Endothelial cell of umbilical vein (primary cell): ENCODE measurements around the gene AFDN. TPM values are rescaled to one million over a fixed set of nuclear protein-coding genes. Genes with fewer than 3 reads are reported as not detected.

Experiments used
- BruUV-seq: library from RNA; stranded (reverse); fragments of 400-500 nt; replicated peaks from 2 replicates; lab custom pipeline; 2021; lab: Mats Ljungman, UMichigan
- CTCF ChIA-PET: fragments of 300-600, 350-600 bp; sonication (Branson Sonifier 250); formaldehyde crosslinking; loops from one replicate; lab custom pipeline; 2021; ENCODE audit warnings: antibody characterized with exemption, inconsistent platforms; lab: Charles Lee
- POLR2A ChIA-PET: fragments of 300-600, 350-600 bp; sonication (Branson Sonifier 250); formaldehyde crosslinking; loops from one replicate; lab custom pipeline; 2021; ENCODE audit warnings: antibody characterized with exemption, inconsistent platforms; lab: Charles Lee
- DNase-seq: peaks from one replicate; pipeline ENCODE4 v3.0.0-alpha.2; 2011; ENCODE audit warnings: low read depth, low spot score
- FAIRE-seq: peaks from 2 replicates; lab custom pipeline; 2011; peaks lifted over from hg19 to GRCh38; lab: Jason Lieb, UNC
- H2AFZ ChIP-seq: 2 replicates; pipeline ENCODE4 v1.6.0; 2012; ENCODE audit warnings: low read depth, low read length, control low read depth, inconsistent platforms
- H3K27ac ChIP-seq: 2 replicates; pipeline ENCODE4 v1.5.1; 2011; ENCODE audit warnings: low read depth, mild to moderate bottlenecking, control low read depth, low read length, moderate library complexity; ENCODE audit not compliant: insufficient read depth
- H3K27me3 ChIP-seq, 2 experiments: 2 replicates each; pipeline versions ENCODE4 v1.6.0 to v1.6.1; 2011; ENCODE audit warnings: low read length in 2 of 2, mixed read lengths in 1 of 2; ENCODE audit not compliant: control insufficient read depth in 2 of 2, insufficient read depth in 2 of 2
- H3K36me3 ChIP-seq, 2 experiments: 2 replicates in 1 of 2; 3 replicates in 1 of 2; pipeline ENCODE4 v1.5.1; 2011; ENCODE audit warnings: low read length in 2 of 2, mild to moderate bottlenecking in 1 of 2, moderate library complexity in 1 of 2; ENCODE audit not compliant: control insufficient read depth in 2 of 2, insufficient read depth in 2 of 2; ENCODE audit errors: extremely low read depth in 1 of 2
- H3K4me1 ChIP-seq: 3 replicates; pipeline ENCODE4 v1.5.1; 2011; ENCODE audit warnings: mild to moderate bottlenecking, low read length; ENCODE audit not compliant: control insufficient read depth, insufficient read depth; ENCODE audit errors: extremely low read depth
- H3K4me2 ChIP-seq: 2 replicates; pipeline ENCODE4 v1.6.1; 2011; ENCODE audit warnings: low read length, control low read depth, mixed read lengths; ENCODE audit not compliant: insufficient read depth
- H3K4me3 ChIP-seq, 3 experiments: fragments of 200-600 bp in 1 of 3; sonication (generic), shearing (Covaris generic) in 1 of 3; replicated peaks in 1 of 3; 2 replicates each; pipeline ENCODE4 v1.5.1; 2011 to 2016; ENCODE audit warnings: control low read depth in 3 of 3, low read length in 3 of 3, mild to moderate bottlenecking in 2 of 3, inconsistent platforms in 1 of 3, low read depth in 1 of 3, moderate library complexity in 1 of 3; ENCODE audit not compliant: insufficient read depth in 1 of 3
- H3K79me2 ChIP-seq: 2 replicates; pipeline ENCODE4 v1.6.0; 2012; ENCODE audit warnings: low read length, inconsistent platforms; ENCODE audit not compliant: control insufficient read depth, insufficient read depth
- H3K9ac ChIP-seq: replicated peaks from 2 replicates; pipeline ENCODE3; 2011; ENCODE audit warnings: low read length, control low read depth; ENCODE audit not compliant: insufficient read depth; ENCODE audit errors: extremely low read depth
- H3K9me1 ChIP-seq: replicated peaks from 3 replicates; pipeline ENCODE4 v1.6.0; 2011; ENCODE audit warnings: mild to moderate bottlenecking, low read length; ENCODE audit not compliant: control insufficient read depth, insufficient read depth; ENCODE audit errors: extremely low read depth
- H3K9me3 ChIP-seq: replicated peaks from 2 replicates; pipeline ENCODE4 v1.5.1; 2012; ENCODE audit warnings: low read length, inconsistent platforms; ENCODE audit not compliant: control insufficient read depth, insufficient read depth
- H4K20me1 ChIP-seq: replicated peaks from 2 replicates; pipeline ENCODE3; 2011; ENCODE audit warnings: mild to moderate bottlenecking, low read length; ENCODE audit not compliant: control insufficient read depth, insufficient read depth; ENCODE audit errors: extremely low read depth
- EZH2 ChIP-seq: IDR thresholded peaks from 2 replicates; pipeline ENCODE4 v1.6.1; 2012; ENCODE audit warnings: borderline replicate concordance, low read depth, mild to moderate bottlenecking, moderate library complexity, low read length, inconsistent platforms; ENCODE audit not compliant: severe bottlenecking
- FOS ChIP-seq: IDR thresholded peaks from 2 replicates; pipeline ENCODE4 v1.6.1; 2011; ENCODE audit warnings: mild to moderate bottlenecking, low read length, moderate library complexity, borderline replicate concordance; ENCODE audit not compliant: insufficient read depth
- GATA2 ChIP-seq: IDR thresholded peaks from 2 replicates; pipeline ENCODE4 v1.7.0; 2011; ENCODE audit warnings: low read depth, mild to moderate bottlenecking, moderate library complexity, mixed read lengths, low read length; ENCODE audit not compliant: insufficient read length, insufficient read depth
- JUN ChIP-seq: IDR thresholded peaks from 2 replicates; pipeline ENCODE4 v1.6.1; 2011; ENCODE audit warnings: borderline replicate concordance, low read depth; ENCODE audit not compliant: insufficient read length, insufficient read depth
- MYC ChIP-seq: IDR thresholded peaks from one replicate; pipeline ENCODE4 v1.6.1; 2011; ENCODE audit warnings: mild to moderate bottlenecking, low read depth, low read length
- POLR2A ChIP-seq: IDR thresholded peaks from 2 replicates; pipeline ENCODE4 v1.6.1; 2012; ENCODE audit warnings: low read depth, mild to moderate bottlenecking, control low read depth, low read length
- POLR2AphosphoS5 ChIP-seq: IDR thresholded peaks from 2 replicates; pipeline ENCODE4 v1.6.1; 2012; ENCODE audit warnings: low read depth, mild to moderate bottlenecking, control low read depth, low read length, moderate library complexity; ENCODE audit not compliant: insufficient read depth
- dilution Hi-C: fragments of 300-500 bp; cut with MboI; formaldehyde crosslinking; loops from one replicate; pipeline ENCODE4 v1.15.0; 2019; ENCODE audit warnings: low sequenced_read_pairs; ENCODE audit not compliant: extremely low pct_ligation_motif_present
- intact Hi-C: fragments of 100-400 bp; cut with micrococcal nuclease; formaldehyde crosslinking; loops from one replicate; pipeline ENCODE4 v1.10.0; 2022
- polyA plus RNA-seq, 4 experiments: library from polyadenylated mRNA; depleted of rRNA in 3 of 4; stranded (reverse) in 3 of 4; unstranded in 1 of 4; fragments of >200 nt; gene quantifications; 2 replicates each; pipeline versions ENCODE4 v1.2.1 to v1.2.3, GENCODE V29; 2011 to 2012; ENCODE audit warnings: missing spikeins in 1 of 4
- total RNA-seq: library from RNA; stranded (reverse); gene quantifications from 2 replicates; pipeline ENCODE4 v1.2.3, GENCODE V29; 2021
- TF ChIP-seq, protein P1 (sequence below), 2 donors: IDR thresholded peaks; 1 replicate in 1 of 2; 2 replicates in 1 of 2; pipeline ENCODE4 v1.5.1; 2011; ENCODE audit warnings: low read length in 2 of 2, mild to moderate bottlenecking in 2 of 2, moderate library complexity in 2 of 2, control low read depth in 1 of 2, inconsistent platforms in 1 of 2, low read depth in 1 of 2; ENCODE audit not compliant: insufficient read depth in 1 of 2; ENCODE audit errors: extremely low read depth in 1 of 2
- TF ChIP-seq, protein P2 (sequence below): IDR thresholded peaks from 2 replicates; pipeline ENCODE4 v1.6.1; 2011; ENCODE audit not compliant: insufficient read depth, insufficient read length

Gene AFDN
- total and polyA plus RNA-seq, 2 donors (not counting 3 experiments of a cell fraction or from before 2014, with no cell fraction given): 31.0 to 134 TPM

- Histone ChIP-seq H3K9me1 (no peaks in the 10 kb centered on the region), H3K27me3 (no peaks in the 10 kb centered on the region), H3K4me2 (peak overlapping the region; percentile 81), H3K4me3 (no peak overlapping the region), H2AFZ (no peak overlapping the region), H3K79me2 (peaks cover 72% of the 10 kb centered on the region), H3K36me3 (no peaks in the 10 kb centered on the region), H3K9me3 (no peaks in the 10 kb centered on the region), H3K4me1 (peaks cover 24% of the 10 kb centered on the region), H3K27ac (peak overlapping the region; percentile 52), H4K20me1 (peaks cover 2% of the 10 kb centered on the region), H3K9ac (no peak overlapping the region)
- TF ChIP-seq, protein P1, sequence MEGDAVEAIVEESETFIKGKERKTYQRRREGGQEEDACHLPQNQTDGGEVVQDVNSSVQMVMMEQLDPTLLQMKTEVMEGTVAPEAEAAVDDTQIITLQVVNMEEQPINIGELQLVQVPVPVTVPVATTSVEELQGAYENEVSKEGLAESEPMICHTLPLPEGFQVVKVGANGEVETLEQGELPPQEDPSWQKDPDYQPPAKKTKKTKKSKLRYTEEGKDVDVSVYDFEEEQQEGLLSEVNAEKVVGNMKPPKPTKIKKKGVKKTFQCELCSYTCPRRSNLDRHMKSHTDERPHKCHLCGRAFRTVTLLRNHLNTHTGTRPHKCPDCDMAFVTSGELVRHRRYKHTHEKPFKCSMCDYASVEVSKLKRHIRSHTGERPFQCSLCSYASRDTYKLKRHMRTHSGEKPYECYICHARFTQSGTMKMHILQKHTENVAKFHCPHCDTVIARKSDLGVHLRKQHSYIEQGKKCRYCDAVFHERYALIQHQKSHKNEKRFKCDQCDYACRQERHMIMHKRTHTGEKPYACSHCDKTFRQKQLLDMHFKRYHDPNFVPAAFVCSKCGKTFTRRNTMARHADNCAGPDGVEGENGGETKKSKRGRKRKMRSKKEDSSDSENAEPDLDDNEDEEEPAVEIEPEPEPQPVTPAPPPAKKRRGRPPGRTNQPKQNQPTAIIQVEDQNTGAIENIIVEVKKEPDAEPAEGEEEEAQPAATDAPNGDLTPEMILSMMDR (IDR thresholded peaks at IDR 0.05; ENCODE audit: extremely low read depth in 1 of 2, insufficient read depth in 1 of 2, low read depth in 1 of 2, low read length in 2 of 2): no peak
- no peak for TF ChIP-seq POLR2AphosphoS5
- no peak for TF ChIP-seq JUN
- TF ChIP-seq, protein P2, sequence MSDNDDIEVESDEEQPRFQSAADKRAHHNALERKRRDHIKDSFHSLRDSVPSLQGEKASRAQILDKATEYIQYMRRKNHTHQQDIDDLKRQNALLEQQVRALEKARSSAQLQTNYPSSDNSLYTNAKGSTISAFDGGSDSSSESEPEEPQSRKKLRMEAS: no peak
- TF ChIP-seq MYC: no peak
- no peak for TF ChIP-seq GATA2
- no peak for TF ChIP-seq POLR2A
- TF ChIP-seq FOS: no peak
- TF ChIP-seq EZH2: no peak
- no peak for FAIRE-seq
- dilution Hi-C loops (no loop called here), intact Hi-C loops (loop anchor here (2.0 kb wide), 1 partner anchor 28 kb away; no protein-coding TSS in a partner anchor)
- BruUV-seq: no TSS peak
- ChIA-PET POLR2A (no interaction called here), CTCF (interaction anchor here (0.6 to 1.8 kb wide), 2 partner anchors 371 to 406 kb away, joined by 3 to 7 read pairs; no protein-coding TSS in a partner anchor)
- DNase-seq: no peak
These were observed 29.8 kb downstream of the AFDN start for GRCh38 chr6:167856474-167856873.
